Smooth muscle cell (in vitro differentiated cells): Measurements from ENCODE around the gene KLHL8. TPM values are rescaled to one million over a fixed set of nuclear protein-coding genes. Genes with fewer than 3 reads are reported as not detected.
"Not testable (repeated sequence)": the region's sequence is repeated elsewhere in the genome, so short reads cannot be mapped to it uniquely, and the experiment has no call there.

Experiments used
- DNase-seq: peaks from one replicate; lab custom pipeline; 2025; ENCODE audit not compliant: unreplicated experiment; lab: John Stamatoyannopoulos, UW
- H2AFZ ChIP-seq: fragments of 200-600 bp; sonication (generic); 2 replicates; pipeline ENCODE4 v1.6.0; 2016; ENCODE audit warnings: antibody characterized with exemption, low read depth, mild to moderate bottlenecking
- H3F3A ChIP-seq: fragments of 200-600 bp; sonication (generic); 2 replicates; pipeline ENCODE4 v1.6.0; 2017; ENCODE audit warnings: antibody characterized with exemption, low read depth
- H3K27ac ChIP-seq: fragments of 200-600 bp; sonication (generic); 2 replicates; pipeline ENCODE4 v1.5.1; 2016; ENCODE audit warnings: low read depth, mild to moderate bottlenecking
- H3K27me3 ChIP-seq: fragments of 200-600 bp; sonication (generic); 2 replicates; pipeline ENCODE4 v1.6.1; 2016; ENCODE audit warnings: low read depth, mild to moderate bottlenecking
- H3K36me3 ChIP-seq: fragments of 200-600 bp; sonication (generic); 2 replicates; pipeline ENCODE4 v1.5.1; 2016; ENCODE audit warnings: low read depth
- H3K4me1 ChIP-seq: fragments of 200-600 bp; sonication (generic); 2 replicates; pipeline ENCODE4 v1.5.1; 2016; ENCODE audit warnings: low read depth
- H3K4me2 ChIP-seq: fragments of 200-600 bp; sonication (generic); 2 replicates; pipeline ENCODE4 v1.6.0; 2016; ENCODE audit warnings: mild to moderate bottlenecking
- H3K4me3 ChIP-seq: fragments of 200-600 bp; sonication (generic); 2 replicates; pipeline ENCODE4 v1.5.1; 2016; ENCODE audit warnings: mild to moderate bottlenecking
- H3K79me2 ChIP-seq: fragments of 200-600 bp; sonication (generic); 2 replicates; pipeline ENCODE4 v1.6.0; 2016; ENCODE audit warnings: low read depth, mild to moderate bottlenecking
- H3K9ac ChIP-seq: fragments of 200-600 bp; sonication (generic); 2 replicates; pipeline ENCODE4 v1.6.0; 2016; ENCODE audit warnings: low read depth
- H3K9me3 ChIP-seq: fragments of 200-600 bp; sonication (generic); replicated peaks from 2 replicates; pipeline ENCODE4 v1.5.1; 2016; ENCODE audit warnings: low read depth
- H4K20me1 ChIP-seq: fragments of 200-600 bp; sonication (generic); 2 replicates; pipeline ENCODE4 v1.6.0; 2016; ENCODE audit warnings: low read depth
- CTCF ChIP-seq: fragments of 200-600 bp; sonication (generic); IDR thresholded peaks from 2 replicates; pipeline ENCODE4 v1.5.1; 2017; ENCODE audit warnings: borderline replicate concordance, mild to moderate bottlenecking, antibody characterized with exemption; ENCODE audit not compliant: insufficient read depth, poor library complexity, severe bottlenecking
- WGBS: methylation state at CpG from one replicate; pipeline ENCODE4 v1.1.7; 2016; ENCODE audit warnings: low lambda C conversion rate; 5-methylcytosine and 5-hydroxymethylcytosine counted together
- polyA plus RNA-seq: library from polyadenylated mRNA; unstranded; fragments of >200 nt; fragmentation: Nextera tagmentation; extraction: Ambion mirVana; gene quantifications from 2 replicates; pipeline ENCODE4 v1.2.1, GENCODE V29; 2016
- total RNA-seq: library from RNA; depleted of rRNA; stranded (reverse); fragments of >200 nt; gene quantifications from 2 replicates; pipeline ENCODE4 v1.2.3, GENCODE V29; 2014

The KLHL8 gene
- total and polyA plus RNA-seq, 2 experiments from 2014 or later, result 6.3 to 8.8 TPM

- WGBS, result 95% methylated on average over 5 of the region's 5 CpGs
- no peaks in the 10 kb centered on the region for H3K79me2 ChIP-seq
- H2AFZ ChIP-seq, result no peak overlapping the region
- no peak overlapping the region for H3K9ac ChIP-seq
- no peak overlapping the region for H3K4me3 ChIP-seq
- peaks cover under 1% of the 10 kb centered on the region for H3K4me1 ChIP-seq
- peaks cover 11% of the 10 kb centered on the region for H3K27me3 ChIP-seq
- H3K27ac ChIP-seq, result no peak overlapping the region
- DNase-seq, result no peak
- no peaks in the 10 kb centered on the region for H3K9me3 ChIP-seq
- no peak overlapping the region for H3K4me2 ChIP-seq
- no peak for TF ChIP-seq CTCF
- H3K36me3 ChIP-seq, result no peaks in the 10 kb centered on the region
- H3F3A ChIP-seq, result peaks cover 3% of the 10 kb centered on the region
- no peaks in the 10 kb centered on the region for H4K20me1 ChIP-seq
Observed at GRCh38 chr4:87225936-87226335, 5.5 kb upstream of the KLHL8 start.

- WGBS, result 12% methylated on average over 10 of the region's 10 CpGs
Observed at GRCh38 chr4:87224141-87224923, 3.9 kb upstream of the KLHL8 start.

DNA sequence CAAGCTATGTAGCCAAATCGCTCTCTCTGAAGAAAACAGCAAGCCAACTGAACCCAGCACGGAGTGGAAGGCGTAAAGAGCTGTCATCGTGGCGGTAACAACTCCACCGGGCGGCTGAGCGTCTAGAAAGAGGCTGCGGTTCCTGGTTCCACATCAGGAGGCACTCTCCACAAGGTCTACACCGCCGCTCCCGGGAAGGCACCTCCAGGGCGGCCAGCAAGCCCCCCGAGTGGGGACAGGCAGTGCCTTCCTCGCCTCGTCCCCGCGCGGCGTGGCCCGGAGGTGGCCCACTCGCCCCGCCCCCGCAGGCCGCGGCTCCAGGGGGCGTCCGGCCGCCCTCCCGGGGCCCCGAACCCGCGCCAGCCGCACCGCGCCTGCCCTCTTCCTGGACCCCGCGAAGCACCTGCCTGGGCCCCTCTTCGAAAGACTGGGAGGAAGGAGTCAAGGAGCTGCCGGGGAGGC lies 755 bp downstream of the KLHL8 start:
- peaks cover 3% of the 10 kb centered on the region for H3F3A ChIP-seq
- peak overlapping the region; percentile 28 for H3K27ac ChIP-seq
- H3K27me3 ChIP-seq, result no peaks in the 10 kb centered on the region
- peaks cover 10% of the 10 kb centered on the region for H3K4me1 ChIP-seq
- WGBS, result under 1% methylated on average over 26 of the region's 40 CpGs
- no peaks in the 10 kb centered on the region for H3K36me3 ChIP-seq
- peak; percentile 26 for TF ChIP-seq CTCF
- peaks cover 7% of the 10 kb centered on the region for H4K20me1 ChIP-seq
- H3K4me3 ChIP-seq, result peak overlapping the region; percentile 85
- peak overlapping the region; percentile 68 for H3K9ac ChIP-seq
- no peaks in the 10 kb centered on the region for H3K9me3 ChIP-seq
- H3K4me2 ChIP-seq, result peak overlapping the region; percentile 93
- no peak for DNase-seq
- H2AFZ ChIP-seq, result peak overlapping the region; percentile 99
- peaks cover 16% of the 10 kb centered on the region for H3K79me2 ChIP-seq

More at GRCh38 chr4:87224141-87224923, 3.9 kb upstream of the KLHL8 start:
- no peak for TF ChIP-seq CTCF
- no peak overlapping the region for H3K9ac ChIP-seq
- no peaks in the 10 kb centered on the region for H3K9me3 ChIP-seq
- H3F3A ChIP-seq, result peaks cover 3% of the 10 kb centered on the region
- no peaks in the 10 kb centered on the region for H4K20me1 ChIP-seq
- no peak overlapping the region for H3K4me3 ChIP-seq
- no peaks in the 10 kb centered on the region for H3K36me3 ChIP-seq
- H2AFZ ChIP-seq, result no peak overlapping the region
- DNase-seq, result no peak
- H3K27ac ChIP-seq, result no peak overlapping the region
- H3K4me1 ChIP-seq, result peaks cover 5% of the 10 kb centered on the region
- no peaks in the 10 kb centered on the region for H3K27me3 ChIP-seq
- peak overlapping the region; percentile 18 for H3K4me2 ChIP-seq
- peaks cover 2% of the 10 kb centered on the region for H3K79me2 ChIP-seq

GRCh38 chr4:87217235-87217763 lies 3.1 kb downstream of the KLHL8 start:
- WGBS, result 86% methylated on average over 6 of the region's 6 CpGs
- peaks cover 19% of the 10 kb centered on the region for H3K79me2 ChIP-seq

More at GRCh38 chr4:87217235-87217763, 3.1 kb downstream of the KLHL8 start:
- H3K9ac ChIP-seq, H3K9me3 ChIP-seq, H3K27ac ChIP-seq, H3K4me1 ChIP-seq, H3F3A ChIP-seq, H2AFZ ChIP-seq, H3K4me2 ChIP-seq, DNase-seq, H3K36me3 ChIP-seq, H3K27me3 ChIP-seq, H3K4me3 ChIP-seq, H4K20me1 ChIP-seq: not testable (repeated sequence)
